Measurements from ENCODE around the gene HAUS3.

HAUS3 gene

DNA sequence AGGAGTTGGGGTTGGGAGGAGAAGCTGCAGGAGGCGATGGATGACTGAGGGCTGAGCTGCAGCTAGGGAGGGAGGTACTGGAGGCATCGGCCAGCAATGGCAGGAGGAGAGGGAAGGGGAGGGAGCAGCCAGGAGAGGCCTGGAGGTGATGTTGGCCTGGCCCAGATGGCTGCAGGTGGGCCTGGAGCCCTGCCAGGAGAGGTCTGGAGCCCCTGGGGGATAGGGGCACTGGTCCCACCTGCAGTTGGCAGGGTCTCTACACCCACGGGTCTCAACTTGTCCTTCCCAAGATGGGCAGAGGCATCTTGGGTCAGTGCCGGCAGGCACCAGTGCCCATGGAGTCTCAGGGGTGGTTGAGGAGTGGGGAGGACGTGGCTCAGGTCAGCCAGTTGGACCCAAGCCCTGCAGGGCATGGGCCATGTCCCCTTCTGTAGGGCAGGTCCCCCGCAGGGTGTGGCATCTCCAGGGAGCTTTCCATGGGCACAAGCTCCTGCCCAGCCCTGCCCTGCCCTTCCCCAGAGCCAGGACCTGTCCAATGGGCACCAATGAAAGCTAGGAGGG, 22.6 kb upstream of the HAUS3 start:
- no peak for ATAC-seq
- TF ChIP-seq, protein P1, sequence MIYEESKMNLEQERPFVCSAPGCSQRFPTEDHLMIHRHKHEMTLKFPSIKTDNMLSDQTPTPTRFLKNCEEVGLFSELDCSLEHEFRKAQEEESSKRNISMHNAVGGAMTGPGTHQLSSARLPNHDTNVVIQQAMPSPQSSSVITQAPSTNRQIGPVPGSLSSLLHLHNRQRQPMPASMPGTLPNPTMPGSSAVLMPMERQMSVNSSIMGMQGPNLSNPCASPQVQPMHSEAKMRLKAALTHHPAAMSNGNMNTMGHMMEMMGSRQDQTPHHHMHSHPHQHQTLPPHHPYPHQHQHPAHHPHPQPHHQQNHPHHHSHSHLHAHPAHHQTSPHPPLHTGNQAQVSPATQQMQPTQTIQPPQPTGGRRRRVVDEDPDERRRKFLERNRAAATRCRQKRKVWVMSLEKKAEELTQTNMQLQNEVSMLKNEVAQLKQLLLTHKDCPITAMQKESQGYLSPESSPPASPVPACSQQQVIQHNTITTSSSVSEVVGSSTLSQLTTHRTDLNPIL (CRISPR knock-in tag; IDR thresholded peaks at IDR 0.05; ENCODE audit: low read depth), result no peak
- TF ChIP-seq OSR1 (CRISPR knock-in tag; IDR thresholded peaks at IDR 0.05) (no peak), ZNF565 (CRISPR knock-in tag; conservative IDR thresholded peaks at IDR 0.05; ENCODE audit: low read depth) (no peak), ZNF8 (CRISPR knock-in tag; IDR thresholded peaks at IDR 0.05) (no peak)
- TF ChIP-seq, protein P2, sequence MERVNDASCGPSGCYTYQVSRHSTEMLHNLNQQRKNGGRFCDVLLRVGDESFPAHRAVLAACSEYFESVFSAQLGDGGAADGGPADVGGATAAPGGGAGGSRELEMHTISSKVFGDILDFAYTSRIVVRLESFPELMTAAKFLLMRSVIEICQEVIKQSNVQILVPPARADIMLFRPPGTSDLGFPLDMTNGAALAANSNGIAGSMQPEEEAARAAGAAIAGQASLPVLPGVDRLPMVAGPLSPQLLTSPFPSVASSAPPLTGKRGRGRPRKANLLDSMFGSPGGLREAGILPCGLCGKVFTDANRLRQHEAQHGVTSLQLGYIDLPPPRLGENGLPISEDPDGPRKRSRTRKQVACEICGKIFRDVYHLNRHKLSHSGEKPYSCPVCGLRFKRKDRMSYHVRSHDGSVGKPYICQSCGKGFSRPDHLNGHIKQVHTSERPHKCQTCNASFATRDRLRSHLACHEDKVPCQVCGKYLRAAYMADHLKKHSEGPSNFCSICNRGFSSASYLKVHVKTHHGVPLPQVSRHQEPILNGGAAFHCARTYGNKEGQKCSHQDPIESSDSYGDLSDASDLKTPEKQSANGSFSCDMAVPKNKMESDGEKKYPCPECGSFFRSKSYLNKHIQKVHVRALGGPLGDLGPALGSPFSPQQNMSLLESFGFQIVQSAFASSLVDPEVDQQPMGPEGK (CRISPR knock-in tag; IDR thresholded peaks at IDR 0.05; ENCODE audit: borderline replicate concordance), result no peak

DNA sequence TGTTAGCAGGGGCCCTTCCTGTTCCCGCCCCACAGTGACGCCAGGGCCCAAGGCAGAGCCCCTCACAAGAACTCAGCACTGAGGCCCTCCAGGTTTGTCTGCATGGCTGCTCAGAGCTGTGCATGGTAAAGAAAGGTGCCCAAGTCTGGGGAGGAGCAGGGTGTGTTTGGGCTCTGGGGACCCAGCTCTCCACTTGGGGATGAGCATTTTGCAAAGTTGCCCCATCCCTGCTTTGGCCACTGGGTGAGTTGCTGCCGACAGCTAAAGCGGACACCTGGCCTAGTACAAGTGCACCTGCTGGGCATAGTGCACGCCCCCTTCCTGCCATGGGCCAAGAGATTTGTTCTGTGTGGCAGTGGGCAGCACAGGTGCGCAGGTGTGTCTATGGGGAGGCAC, 22.0 kb upstream of the HAUS3 start:
- ATAC-seq, result no peak
- TF ChIP-seq GLIS3 (CRISPR knock-in tag; IDR thresholded peaks at IDR 0.05), result no peak
- no peak for TF ChIP-seq PPARA (CRISPR knock-in tag; IDR thresholded peaks at IDR 0.05; ENCODE audit: borderline replicate concordance)
- TF ChIP-seq, protein P1 (CRISPR knock-in tag; IDR thresholded peaks at IDR 0.05; ENCODE audit: low read depth), result no peak
- TF ChIP-seq ZNF565 (CRISPR knock-in tag; conservative IDR thresholded peaks at IDR 0.05; ENCODE audit: low read depth), result no peak
- no peak for TF ChIP-seq CSDC2 (CRISPR knock-in tag; IDR thresholded peaks at IDR 0.05)
- TF ChIP-seq BACH2 (CRISPR knock-in tag; IDR thresholded peaks at IDR 0.05; ENCODE audit: borderline replicate concordance), result no peak
- no peak for TF ChIP-seq ARNTL (CRISPR knock-in tag; IDR thresholded peaks at IDR 0.05; ENCODE audit: borderline replicate concordance, low read depth)
- no peak for TF ChIP-seq TCF4 (CRISPR knock-in tag; IDR thresholded peaks at IDR 0.05; ENCODE audit: borderline replicate concordance)
- no peak for TF ChIP-seq ZNF8 (CRISPR knock-in tag; IDR thresholded peaks at IDR 0.05)
- no peak for TF ChIP-seq OSR1 (CRISPR knock-in tag; IDR thresholded peaks at IDR 0.05)
- TF ChIP-seq, protein P3, sequence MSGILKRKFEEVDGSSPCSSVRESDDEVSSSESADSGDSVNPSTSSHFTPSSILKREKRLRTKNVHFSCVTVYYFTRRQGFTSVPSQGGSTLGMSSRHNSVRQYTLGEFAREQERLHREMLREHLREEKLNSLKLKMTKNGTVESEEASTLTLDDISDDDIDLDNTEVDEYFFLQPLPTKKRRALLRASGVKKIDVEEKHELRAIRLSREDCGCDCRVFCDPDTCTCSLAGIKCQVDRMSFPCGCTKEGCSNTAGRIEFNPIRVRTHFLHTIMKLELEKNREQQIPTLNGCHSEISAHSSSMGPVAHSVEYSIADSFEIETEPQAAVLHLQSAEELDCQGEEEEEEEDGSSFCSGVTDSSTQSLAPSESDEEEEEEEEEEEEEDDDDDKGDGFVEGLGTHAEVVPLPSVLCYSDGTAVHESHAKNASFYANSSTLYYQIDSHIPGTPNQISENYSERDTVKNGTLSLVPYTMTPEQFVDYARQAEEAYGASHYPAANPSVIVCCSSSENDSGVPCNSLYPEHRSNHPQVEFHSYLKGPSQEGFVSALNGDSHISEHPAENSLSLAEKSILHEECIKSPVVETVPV (CRISPR knock-in tag; IDR thresholded peaks at IDR 0.05), result no peak

DNA sequence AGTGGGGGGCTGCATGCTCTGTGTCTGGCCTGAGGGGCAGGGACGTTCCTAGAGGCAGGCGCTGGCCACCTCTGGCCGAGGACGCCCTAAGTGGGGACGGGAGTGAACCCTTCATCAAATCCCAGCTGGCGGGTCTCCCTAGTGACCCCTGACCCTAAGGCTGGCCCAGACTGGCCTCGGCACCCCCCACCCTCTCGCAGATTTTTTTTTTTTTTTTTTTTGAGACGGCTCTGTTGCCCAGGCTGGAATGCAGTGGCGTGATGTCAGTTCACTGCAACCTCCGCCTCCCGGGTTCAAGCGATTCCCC, 21.0 kb upstream of the HAUS3 start:
- no peak for ATAC-seq
- TF ChIP-seq SNAI2 (CRISPR knock-in tag; IDR thresholded peaks at IDR 0.05) (no peak), ZNF565 (CRISPR knock-in tag; conservative IDR thresholded peaks at IDR 0.05; ENCODE audit: low read depth) (no peak), ZFP3 (CRISPR knock-in tag; IDR thresholded peaks at IDR 0.05) (no peak), RARB (CRISPR knock-in tag; IDR thresholded peaks at IDR 0.05) (no peak), ARNTL (CRISPR knock-in tag; IDR thresholded peaks at IDR 0.05; ENCODE audit: borderline replicate concordance, low read depth) (no peak), OSR1 (CRISPR knock-in tag; IDR thresholded peaks at IDR 0.05) (no peak), GLIS3 (CRISPR knock-in tag; IDR thresholded peaks at IDR 0.05) (no peak), ZFP30 (CRISPR knock-in tag; IDR thresholded peaks at IDR 0.05) (no peak), ISL1 (CRISPR knock-in tag; IDR thresholded peaks at IDR 0.05) (no peak), PPARA (CRISPR knock-in tag; IDR thresholded peaks at IDR 0.05; ENCODE audit: borderline replicate concordance) (no peak), ZNF8 (CRISPR knock-in tag; IDR thresholded peaks at IDR 0.05) (no peak), ESRRG (CRISPR knock-in tag; IDR thresholded peaks at IDR 0.05) (no peak)
- TF ChIP-seq, protein P4, sequence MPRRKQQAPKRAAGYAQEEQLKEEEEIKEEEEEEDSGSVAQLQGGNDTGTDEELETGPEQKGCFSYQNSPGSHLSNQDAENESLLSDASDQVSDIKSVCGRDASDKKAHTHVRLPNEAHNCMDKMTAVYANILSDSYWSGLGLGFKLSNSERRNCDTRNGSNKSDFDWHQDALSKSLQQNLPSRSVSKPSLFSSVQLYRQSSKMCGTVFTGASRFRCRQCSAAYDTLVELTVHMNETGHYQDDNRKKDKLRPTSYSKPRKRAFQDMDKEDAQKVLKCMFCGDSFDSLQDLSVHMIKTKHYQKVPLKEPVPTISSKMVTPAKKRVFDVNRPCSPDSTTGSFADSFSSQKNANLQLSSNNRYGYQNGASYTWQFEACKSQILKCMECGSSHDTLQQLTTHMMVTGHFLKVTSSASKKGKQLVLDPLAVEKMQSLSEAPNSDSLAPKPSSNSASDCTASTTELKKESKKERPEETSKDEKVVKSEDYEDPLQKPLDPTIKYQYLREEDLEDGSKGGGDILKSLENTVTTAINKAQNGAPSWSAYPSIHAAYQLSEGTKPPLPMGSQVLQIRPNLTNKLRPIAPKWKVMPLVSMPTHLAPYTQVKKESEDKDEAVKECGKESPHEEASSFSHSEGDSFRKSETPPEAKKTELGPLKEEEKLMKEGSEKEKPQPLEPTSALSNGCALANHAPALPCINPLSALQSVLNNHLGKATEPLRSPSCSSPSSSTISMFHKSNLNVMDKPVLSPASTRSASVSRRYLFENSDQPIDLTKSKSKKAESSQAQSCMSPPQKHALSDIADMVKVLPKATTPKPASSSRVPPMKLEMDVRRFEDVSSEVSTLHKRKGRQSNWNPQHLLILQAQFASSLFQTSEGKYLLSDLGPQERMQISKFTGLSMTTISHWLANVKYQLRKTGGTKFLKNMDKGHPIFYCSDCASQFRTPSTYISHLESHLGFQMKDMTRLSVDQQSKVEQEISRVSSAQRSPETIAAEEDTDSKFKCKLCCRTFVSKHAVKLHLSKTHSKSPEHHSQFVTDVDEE (CRISPR knock-in tag; IDR thresholded peaks at IDR 0.05), result no peak
- TF ChIP-seq, protein P1 (CRISPR knock-in tag; IDR thresholded peaks at IDR 0.05; ENCODE audit: low read depth), result no peak
- TF ChIP-seq, protein P5, sequence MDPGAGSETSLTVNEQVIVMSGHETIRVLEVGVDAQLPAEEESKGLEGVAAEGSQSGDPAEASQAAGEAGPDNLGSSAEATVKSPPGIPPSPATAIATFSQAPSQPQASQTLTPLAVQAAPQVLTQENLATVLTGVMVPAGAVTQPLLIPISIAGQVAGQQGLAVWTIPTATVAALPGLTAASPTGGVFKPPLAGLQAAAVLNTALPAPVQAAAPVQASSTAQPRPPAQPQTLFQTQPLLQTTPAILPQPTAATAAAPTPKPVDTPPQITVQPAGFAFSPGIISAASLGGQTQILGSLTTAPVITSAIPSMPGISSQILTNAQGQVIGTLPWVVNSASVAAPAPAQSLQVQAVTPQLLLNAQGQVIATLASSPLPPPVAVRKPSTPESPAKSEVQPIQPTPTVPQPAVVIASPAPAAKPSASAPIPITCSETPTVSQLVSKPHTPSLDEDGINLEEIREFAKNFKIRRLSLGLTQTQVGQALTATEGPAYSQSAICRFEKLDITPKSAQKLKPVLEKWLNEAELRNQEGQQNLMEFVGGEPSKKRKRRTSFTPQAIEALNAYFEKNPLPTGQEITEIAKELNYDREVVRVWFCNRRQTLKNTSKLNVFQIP (CRISPR knock-in tag; IDR thresholded peaks at IDR 0.05; ENCODE audit: borderline replicate concordance, low read depth), result no peak
- TF ChIP-seq, protein P3 (CRISPR knock-in tag; IDR thresholded peaks at IDR 0.05), result no peak

All from SK-N-SH treated with all-trans-retinoic acid at 6 μM for 48 hours (cell line).